Measurements from ENCODE around the gene ERBB2. TPM values are rescaled to one million over a fixed set of nuclear protein-coding genes. Genes with fewer than 3 reads are reported as not detected.

Gene ERBB2
- total and polyA plus RNA-seq, 2 of the 8 experiments (the other 6 are each of a cell fraction or from before 2014, with no cell fraction given), result 183 to 394 TPM

- Histone ChIP-seq H2BK12ac (ENCODE audit: low read depth, low read length) (peak overlapping the region; percentile 13; the same call in 1 of the 2 replicates), H2AFZ (ENCODE audit: low read length) (no peak overlapping the region), H4K91ac (replicated peaks; ENCODE audit: insufficient read length, low read length) (no peak overlapping the region), H2BK5ac (ENCODE audit: low read depth, low read length) (peak overlapping the region; percentile 92), H2AK5ac (ENCODE audit: low read depth, low read length) (0 out of 2 replicates have a peak overlapping the region, but pooled peaks have one; percentile 78), H3K9ac (replicated peaks in 1 of 4; ENCODE audit: extremely low read depth in 1 of 4, low read depth in 3 of 4, low read length in 3 of 4) (peak overlapping the region in 1 of 4 experiments; percentile 32; a peak in 2 of 7 replicates), H3K4me3 (ENCODE audit: extremely low read depth in 1 of 4, insufficient read depth in 2 of 4, low read depth in 3 of 4, low read length in 4 of 4) (peak overlapping the region; percentile 78 to 98 (median 89); a peak in 7 of 8 replicates), H2BK15ac (ENCODE audit: low read length) (peak overlapping the region; percentile 24; the same call in 1 of the 2 replicates), H3K4me2 (ENCODE audit: insufficient read depth in 1 of 2, low read depth in 2 of 2, low read length in 2 of 2) (peak overlapping the region; percentile 88 to 94), H3K23me2 (ENCODE audit: low read depth, low read length) (peaks cover 13% of the 10 kb centered on the region), H3K9me3 (ENCODE audit: insufficient read depth in 2 of 2, low read depth in 1 of 2, low read length in 1 of 2) (no peaks in the 10 kb centered on the region), H4K5ac (ENCODE audit: insufficient read length, low read depth, low read length) (no peak overlapping the region), H3K4me1 (replicated peaks in 1 of 4; ENCODE audit: control insufficient read depth in 3 of 4, insufficient read depth in 4 of 4, low read length in 3 of 4) (peaks cover 12 to 45% (median 28%) of the 10 kb centered on the region in 4 experiments), H3K79me1 (ENCODE audit: low read depth, low read length) (peaks cover 18% of the 10 kb centered on the region), H3K79me2 (ENCODE audit: control insufficient read depth in 1 of 2, insufficient read depth in 2 of 2, low read length in 2 of 2) (peaks cover 42 to 89% of the 10 kb centered on the region in 2 experiments), H3K18ac (ENCODE audit: extremely low read depth, low read length) (no peak overlapping the region; the same call in 1 of the 2 replicates), H3K56ac (replicated peaks; ENCODE audit: insufficient read length, low read depth, low read length) (no peak overlapping the region), H3K14ac (ENCODE audit: insufficient read length) (no peak overlapping the region), H3K4ac (replicated peaks; ENCODE audit: insufficient read length, low read depth, low read length) (no peak overlapping the region), H2BK120ac (replicated peaks; ENCODE audit: low read depth, low read length) (no peak overlapping the region), H3K23ac (ENCODE audit: insufficient read length) (no peak overlapping the region), H3K36me3 (ENCODE audit: control insufficient read depth in 2 of 4, insufficient read depth in 4 of 4, low read length in 3 of 4) (peaks cover 0 to 4% (median 1%) of the 10 kb centered on the region in 4 experiments; a peak in 6 of 8 replicates), H2BK20ac (ENCODE audit: low read length) (0 out of 2 replicates have a peak overlapping the region, but pooled peaks have one; percentile 13), H3K27me3 (replicated peaks in 1 of 4; ENCODE audit: control insufficient read depth in 3 of 4, extremely low read depth in 1 of 4, insufficient read depth in 3 of 4, low read length in 3 of 4) (no peaks in the 10 kb centered on the region), H3K27ac (ENCODE audit: low read depth, low read length) (no peak overlapping the region; the same call in 1 of the 2 replicates), H4K8ac (ENCODE audit: extremely low read depth, insufficient read depth, low read length) (no peak overlapping the region), H4K20me1 (replicated peaks in 1 of 2; ENCODE audit: control insufficient read depth in 1 of 2, insufficient read depth in 2 of 2, low read length in 2 of 2) (peaks cover 15 to 23% of the 10 kb centered on the region in 2 experiments)
- 71% methylated on average over 4 of the region's 4 CpGs; no CpG with 5 or more reads in 1 of the 2 experiments for WGBS, 2 experiments (ENCODE audit: extremely low coverage in 1 of 2, insufficient coverage in 1 of 2, insufficient read length in 1 of 2, insufficient replicate concordance in 2 of 2, low coverage in 1 of 2, low lambda C conversion rate in 2 of 2, missing lambda C conversion rate in 1 of 2)
- DNase-seq (ENCODE audit: low read depth in 1 of 2, low spot score in 2 of 2), result no peak
- POLR2A ChIA-PET (ENCODE audit: partially characterized antibody), result interaction anchor here (0.9 to 38.1 kb wide), 8 partner anchors 9 to 76 kb away, joined by 3 to 708 read pairs (median 4); partner anchors contain the start of genes MIEN1, PGAP3, PNMT and STARD3
- no peak for TF ChIP-seq SIX5 (IDR thresholded peaks at IDR 0.05; ENCODE audit: low read depth, low read length)
- TF ChIP-seq SIN3A (conservative IDR thresholded peaks at IDR 0.05 in 1 of 2, IDR thresholded peaks at IDR 0.05 in 1 of 2; ENCODE audit: low read depth in 1 of 2, low read length in 2 of 2), result peak in 1 of 2 experiments; percentile 21; a peak in 1 of 4 replicates
- no peak for TF ChIP-seq ATF2 (IDR thresholded peaks at IDR 0.05; ENCODE audit: low read length)
- TF ChIP-seq SIRT6 (IDR thresholded peaks at IDR 0.05; ENCODE audit: low read length), result no peak
- no peak for TF ChIP-seq SP2 (IDR thresholded peaks at IDR 0.05; ENCODE audit: low read length)
- TF ChIP-seq TCF12 (IDR thresholded peaks at IDR 0.05; ENCODE audit: low read depth, low read length), result no peak
- no peak for FAIRE-seq
- CTCF ChIA-PET (ENCODE audit: partially characterized antibody), result interaction anchor here (1.0 to 52.4 kb wide), 8 partner anchors 9 to 68 kb away, joined by 3 to 1885 read pairs (median 8); partner anchors contain the start of genes MIEN1, PNMT, PPP1R1B and STARD3
Observed at GRCh38 chr17:39701784-39702422, 2.0 kb downstream of the ERBB2 start.
